Right lung (tissue), 5 donors: ENCODE data around the gene RNF145. TPM values are rescaled to one million over a fixed set of nuclear protein-coding genes. Genes with fewer than 3 reads are reported as not detected.

Source experiments
- DNase-seq, 2 donors: peaks; one replicate each; pipeline ENCODE4 v3.0.0-alpha.2; 2013
- polyA plus RNA-seq, 5 donors: library from polyadenylated mRNA; unstranded; fragments of 120-200 nt; gene quantifications; one replicate each; pipeline versions ENCODE4 v1.2.1 to v1.2.3, GENCODE V29; 2013; ENCODE audit warnings: inconsistent platforms in 1 of 5, low replicate concordance in 1 of 5; ENCODE audit not compliant: insufficient read length in 5 of 5, insufficient read depth in 1 of 5

Gene RNF145
- polyA plus RNA-seq, 5 donors: 107 to 171 (median 133) TPM

DNA sequence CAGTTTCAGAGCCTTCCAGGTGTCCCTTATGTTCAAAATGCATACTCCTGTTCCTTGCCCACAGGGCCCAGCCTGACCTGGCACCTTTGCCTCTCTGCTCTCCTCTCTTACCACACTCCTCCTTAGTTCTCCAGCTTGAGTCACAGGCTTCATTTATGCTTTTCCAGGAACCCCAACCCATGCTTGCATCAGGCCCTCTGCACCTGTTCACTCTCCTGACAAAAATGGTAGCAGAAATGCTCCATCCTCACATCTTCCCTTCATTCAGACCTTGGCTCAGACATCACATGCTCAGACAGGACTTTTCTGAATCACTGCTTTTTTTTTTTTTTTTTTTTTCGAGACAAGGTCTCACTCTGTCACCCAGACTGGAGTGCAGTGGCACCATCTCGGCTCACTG is 15.1 kb upstream of the RNF145 start:
- DNase-seq: no peak

DNA sequence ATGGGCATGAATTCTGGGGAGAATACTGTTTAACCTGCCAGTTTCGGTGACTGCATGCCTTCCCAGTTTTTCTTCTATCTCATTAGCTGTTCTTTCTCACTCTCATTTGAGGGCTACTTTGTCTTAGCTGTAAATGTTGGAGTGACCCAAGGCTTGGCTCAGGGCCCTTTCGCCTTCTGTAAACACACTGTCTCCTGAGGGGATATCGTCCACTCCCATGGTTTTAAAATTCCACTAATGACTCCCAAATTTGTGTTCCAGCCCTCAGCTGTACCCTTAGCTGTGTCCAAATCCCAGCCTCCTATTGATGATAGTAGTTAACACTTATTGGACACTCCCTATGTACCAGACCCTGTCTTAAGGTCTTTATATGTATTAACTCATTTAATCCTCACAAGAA is 14.1 kb upstream of the RNF145 start:
- DNase-seq: no peak

DNA sequence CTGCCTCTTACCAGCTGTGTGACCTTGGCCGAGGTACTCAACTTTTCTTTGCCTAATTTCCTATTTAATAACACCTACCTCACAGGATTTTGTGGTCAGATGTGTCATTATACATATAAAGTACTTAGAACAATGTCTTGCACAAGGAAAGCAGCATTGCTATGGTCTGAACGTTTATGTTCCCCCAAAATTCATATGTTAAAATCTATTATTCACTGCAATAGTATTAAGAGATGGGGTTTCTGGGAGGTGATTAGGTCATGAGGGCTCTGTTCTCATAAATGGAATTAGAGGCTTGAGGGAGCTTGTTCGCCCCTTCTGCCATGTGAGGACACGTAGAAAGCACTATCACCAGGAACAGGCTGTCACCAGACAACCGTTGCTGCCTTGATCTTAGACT is 10.9 kb upstream of the RNF145 start:
- DNase-seq: no peak

DNA sequence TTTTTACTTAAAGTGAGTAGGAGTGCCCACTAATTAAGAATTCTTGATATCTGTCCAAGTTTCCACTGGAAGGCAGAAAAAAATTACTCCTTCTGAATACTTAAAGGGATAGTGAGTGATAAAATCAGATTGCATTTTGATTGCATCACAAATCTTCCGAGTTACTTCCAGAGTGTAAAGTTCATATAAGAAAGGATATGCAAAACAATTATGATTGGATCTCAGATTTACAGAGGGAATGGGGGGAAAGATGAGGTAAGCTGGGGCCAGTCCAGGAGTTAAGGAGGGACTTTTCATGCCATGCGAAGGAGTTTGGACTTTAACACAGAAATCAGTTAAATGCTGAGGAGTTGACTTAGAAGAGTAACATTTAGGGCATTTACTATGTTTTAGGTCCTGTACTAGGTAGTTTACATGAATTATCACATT is 9.3 kb upstream of the RNF145 start:
- DNase-seq: no peak

DNA sequence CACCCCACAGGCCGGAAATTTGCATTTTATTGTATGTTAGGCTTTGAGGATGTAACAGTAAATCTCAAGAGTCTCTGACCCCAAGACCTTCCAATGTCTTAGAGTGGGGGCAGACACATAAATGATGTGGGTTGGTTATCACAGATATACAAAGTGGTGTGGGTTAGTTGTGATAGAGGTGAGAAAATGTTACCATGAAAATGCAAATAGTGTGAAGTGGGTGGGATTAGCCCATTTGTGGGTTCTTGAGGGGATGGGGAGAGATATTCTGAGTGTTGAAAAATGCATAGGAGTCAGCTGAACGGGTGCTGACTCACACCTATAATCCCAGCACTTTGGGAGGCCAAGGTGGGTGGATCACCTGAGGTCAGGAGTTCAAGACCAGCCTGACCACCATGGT is 7.9 kb upstream of the RNF145 start:
- no peak for DNase-seq

DNA sequence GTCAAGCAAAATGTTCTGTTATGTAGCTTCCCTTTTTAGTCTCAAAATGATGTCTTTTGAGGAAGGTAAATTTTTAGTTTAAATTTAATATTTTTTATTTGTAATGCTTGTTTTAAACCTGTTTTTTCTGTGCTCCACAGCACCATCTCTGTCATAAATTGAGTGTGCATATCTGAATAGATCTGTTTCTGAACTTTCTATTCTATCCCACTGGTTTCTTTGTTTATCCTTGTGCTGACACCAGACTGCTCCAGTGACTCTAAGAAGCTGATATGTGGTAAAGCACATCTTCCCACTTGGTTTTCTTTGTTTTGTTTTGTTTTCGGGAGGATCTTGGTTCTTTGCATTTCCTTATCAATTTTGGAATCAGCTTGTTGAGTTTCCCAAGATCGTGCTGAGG is 7.1 kb upstream of the RNF145 start:
- DNase-seq: no peak

DNA sequence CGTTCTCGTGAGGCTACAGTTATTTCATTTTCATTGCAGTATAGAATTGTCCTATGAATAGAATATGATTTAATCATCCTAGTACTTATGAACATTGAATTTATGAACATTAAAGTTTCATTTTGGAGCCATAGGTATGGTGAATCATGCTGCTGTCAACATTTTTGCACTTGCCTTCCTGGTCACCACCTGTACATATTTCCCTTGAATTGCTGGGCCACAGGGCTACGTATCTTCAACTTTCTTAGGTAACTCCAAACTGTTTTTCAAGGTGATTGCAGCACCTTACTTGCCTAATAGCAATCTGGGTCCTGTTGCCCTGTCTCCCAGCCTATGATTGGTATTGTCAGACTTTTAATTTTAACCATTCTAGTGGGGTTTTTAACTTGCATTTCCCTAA is 6.5 kb upstream of the RNF145 start:
- DNase-seq: no peak

DNA sequence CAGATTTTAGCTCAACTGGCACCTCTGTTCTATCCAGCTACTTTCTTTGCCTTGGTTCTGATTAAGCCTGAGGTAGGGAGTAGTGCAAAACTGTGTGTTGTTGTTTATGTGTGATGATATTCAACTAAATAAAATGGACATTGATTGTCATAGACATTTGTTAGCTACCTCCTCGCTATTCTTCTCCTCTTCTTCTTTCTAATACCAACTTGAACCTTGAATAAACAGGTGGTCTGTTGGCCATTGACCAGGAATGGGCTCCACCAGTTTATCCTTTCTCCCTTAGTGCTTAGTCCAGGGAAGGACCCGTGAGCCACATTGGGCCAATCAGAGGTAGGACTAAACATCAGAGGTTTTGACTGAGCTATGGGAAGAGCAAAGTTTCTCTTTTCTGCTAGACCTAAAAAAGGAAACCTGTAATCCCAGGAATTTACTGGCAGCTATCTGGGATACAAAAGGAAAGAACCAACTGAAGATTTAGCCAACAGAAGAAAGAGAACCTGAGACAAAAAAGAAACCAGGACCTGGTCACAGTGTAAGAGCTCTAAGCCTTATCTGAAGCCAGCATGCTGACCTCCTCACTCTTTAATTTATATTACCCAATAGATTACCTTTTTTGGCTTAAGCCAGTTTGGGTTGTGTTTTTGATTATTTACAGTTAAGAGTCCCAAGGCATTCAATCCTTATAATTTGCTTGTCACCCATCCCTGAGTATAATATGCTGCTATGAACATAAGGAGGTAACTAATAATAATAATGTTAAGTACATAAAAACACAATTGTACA is 5.3 kb upstream of the RNF145 start:
- DNase-seq: no peak

DNA sequence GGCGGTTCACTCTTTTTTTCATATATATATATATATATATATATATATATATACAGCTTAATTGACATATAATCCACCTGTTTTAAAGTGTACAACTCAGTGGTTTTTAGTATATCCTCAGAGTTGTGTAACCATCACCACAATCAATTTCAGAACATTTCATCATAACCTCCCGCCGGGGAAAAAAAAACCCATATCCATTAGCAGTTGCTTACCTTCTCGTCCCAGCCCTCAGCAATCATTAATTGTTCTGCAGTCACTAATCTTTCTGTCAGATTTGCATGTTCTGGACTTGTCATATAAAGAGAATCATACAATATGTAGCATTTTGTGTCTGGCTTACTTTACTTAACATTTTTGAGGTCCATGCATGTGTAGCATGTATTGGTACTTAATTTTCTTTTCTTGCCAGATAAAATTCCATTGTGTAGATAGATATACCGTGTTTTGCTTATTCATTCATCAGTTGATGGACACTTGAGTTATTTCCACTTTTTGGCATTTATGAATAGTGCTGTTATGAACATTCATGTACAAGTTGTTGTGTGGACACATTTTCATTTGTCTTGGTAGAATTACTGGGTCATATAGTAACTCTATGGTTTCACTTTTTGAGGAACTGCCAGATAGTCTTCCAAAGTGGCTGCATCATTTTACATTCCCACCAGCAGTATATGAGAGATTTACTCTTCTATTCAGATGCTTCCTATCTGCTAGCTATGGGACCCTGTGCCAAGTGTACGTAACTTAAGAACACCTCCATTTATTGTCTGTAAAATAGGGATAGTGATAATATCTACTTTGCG is 3.5 kb upstream of the RNF145 start:
- DNase-seq: no peak

DNA sequence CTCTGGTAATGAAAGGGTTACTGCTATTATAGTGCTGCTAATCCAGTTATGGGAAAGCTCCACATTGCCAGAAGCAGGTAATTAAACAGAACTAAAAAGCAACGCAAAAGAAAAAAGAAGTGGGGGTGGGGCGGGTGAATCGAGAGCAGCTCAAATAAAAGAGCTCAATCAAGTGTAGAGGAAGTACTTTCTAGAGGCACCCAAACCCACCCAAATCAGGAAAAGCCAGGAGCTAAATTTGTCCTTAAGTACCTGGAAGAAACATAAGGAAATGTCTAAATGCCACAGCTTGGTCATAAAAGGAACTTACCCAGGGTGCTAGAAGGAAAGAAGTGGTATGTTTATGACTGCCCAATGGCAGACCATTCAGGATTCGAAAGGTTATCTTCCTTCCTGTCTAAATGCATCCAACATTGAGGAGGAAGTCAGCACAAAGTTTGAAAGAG is 2.4 kb upstream of the RNF145 start:
- peak; percentile 31 to 36 for DNase-seq

DNA sequence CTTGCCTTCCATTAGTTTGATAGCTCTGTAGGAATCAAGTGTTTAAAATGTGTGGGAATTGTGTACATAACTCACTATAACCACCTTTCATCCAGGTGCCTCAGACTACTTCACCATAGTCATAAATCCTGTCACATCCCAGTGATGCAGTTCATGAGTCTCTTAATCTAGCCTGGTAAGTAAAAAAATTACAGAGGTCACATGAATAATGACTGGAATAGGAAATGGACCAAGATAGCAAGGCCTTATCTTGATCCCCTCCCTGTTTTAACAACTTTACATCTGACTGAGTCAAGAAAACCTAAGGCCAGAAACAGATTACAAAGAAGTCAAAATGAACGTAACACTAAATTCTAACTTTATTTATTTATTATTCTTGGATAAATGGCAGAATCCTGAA is 1.5 kb upstream of the RNF145 start:
- no peak for DNase-seq

DNA sequence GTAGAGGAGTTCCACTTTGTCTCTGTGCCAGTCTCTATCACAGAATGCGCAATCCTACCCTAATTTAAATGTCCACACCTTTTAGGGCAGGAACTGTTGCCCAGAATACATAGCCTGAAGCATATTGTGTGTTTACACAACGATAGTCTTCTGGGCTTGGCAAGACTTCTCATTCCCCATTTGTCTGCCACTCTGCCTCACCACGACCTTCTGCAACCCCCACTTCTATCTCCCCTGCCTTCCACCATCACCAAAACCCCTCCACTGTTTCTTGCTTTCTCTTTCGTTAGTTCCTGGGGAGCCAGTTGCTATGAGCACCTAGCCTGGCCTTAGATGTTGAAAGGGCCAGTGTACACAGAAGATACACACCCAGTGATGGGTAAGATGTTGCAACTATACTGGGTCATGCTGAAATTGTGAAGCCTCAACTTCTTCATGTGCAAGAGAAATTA is 883 bp upstream of the RNF145 start:
- no peak for DNase-seq

DNA sequence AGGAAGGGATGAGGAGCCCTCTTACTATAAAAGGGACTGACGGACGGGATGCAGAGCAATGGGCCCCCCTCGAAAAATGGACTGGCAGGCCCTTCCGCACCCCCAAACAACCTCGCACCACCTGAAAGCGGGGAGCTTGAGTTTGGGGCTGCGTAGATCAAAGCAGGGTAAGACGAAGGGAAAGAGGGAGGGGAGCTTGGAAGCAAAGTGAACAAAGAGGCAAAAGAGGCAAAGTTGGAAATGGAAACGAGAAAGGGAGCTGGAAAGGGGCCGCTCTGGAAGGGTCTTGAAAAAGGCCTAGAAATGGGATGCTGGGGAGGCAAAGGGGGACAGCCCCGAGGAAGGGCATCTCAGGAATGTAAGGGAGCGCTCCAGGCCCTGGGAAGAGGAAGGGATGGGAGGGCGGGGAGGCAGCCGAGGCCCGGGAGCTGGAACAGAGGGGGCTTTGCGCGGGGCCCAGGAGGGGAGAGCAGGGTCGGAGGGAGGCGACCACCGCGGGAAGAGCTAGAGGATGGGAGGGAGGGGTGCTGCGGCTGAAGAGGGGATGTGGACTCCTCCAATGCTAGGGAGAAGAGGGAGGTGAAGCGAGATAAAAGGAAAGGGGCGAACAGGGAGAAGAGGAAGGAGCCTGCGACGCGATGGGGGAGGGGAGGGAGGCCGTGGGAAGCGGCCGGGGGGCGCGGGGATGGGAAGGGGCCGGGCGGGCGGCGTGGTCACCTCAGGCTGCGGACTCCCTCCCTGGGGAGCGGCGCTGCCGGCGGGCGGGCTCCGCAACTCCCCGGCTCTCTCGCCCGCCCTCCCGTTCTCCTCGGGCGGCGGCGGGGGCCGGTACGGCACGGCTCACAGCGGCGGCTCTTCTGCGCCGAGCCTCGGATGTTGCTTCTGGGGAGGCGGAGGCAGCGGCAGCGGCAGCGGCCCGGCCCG is 577 bp downstream of the RNF145 start:
- DNase-seq: peak; percentile 52 to 55

DNA sequence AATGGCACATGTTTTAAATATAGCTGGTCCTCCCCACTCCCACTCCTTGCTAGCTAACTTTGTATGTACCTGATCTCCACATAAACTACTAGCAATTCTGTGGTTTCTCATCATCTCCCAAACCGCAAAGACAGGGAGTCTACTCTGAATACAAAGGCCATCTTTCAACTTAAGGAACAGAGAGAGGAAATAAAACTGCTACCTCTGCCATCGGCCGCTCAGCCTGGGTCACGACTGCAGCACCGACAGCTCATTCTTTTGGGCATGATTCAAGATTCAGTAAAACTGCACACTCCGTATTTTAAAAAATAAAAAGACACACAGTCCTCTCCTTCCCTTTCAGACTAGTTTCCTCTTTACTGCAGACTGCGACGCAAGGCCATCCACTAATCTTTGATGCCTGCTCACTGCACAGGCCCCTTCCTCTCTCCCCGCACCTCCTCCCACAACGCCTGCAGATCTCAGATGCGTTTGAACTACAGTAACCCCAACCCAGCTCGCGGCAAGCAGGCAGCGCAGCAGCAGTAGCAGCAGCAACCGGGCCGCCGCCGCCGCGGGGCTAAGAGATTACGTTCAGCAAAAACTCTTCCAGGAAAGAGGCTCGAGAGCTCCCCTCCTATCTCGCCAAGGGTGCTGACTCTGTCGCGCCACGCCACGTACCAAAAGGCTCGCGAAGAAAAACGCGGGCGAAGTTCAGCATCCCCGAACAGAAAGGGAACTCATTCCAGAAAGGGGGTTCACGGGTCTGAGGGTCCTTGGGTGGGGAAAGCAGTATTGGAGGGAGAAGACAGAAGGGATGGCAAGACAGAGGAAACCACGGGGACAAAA is 1.5 kb downstream of the RNF145 start:
- peak; percentile 78 to 82 for DNase-seq

DNA sequence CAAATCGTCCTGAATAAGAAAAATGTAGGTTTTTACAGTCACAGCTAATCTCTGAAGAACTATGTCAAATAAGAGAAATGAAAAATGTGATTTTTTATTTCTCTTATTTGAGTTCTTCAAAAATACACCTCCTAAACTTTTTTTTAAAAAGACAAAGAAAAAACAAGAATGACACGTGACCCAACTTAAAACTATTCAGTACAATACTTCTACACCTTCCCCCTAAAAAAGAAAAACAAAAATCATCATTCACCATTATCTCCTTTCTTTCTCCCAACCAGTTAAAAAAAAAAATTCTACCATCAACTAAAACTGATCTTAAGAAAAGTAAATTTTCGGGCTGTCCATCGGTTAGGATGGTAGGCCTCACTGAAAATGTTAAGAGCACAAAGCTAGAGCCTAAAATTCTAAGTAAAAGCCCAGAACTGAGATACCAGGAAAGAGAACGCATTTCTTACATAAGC is 2.1 kb downstream of the RNF145 start:
- DNase-seq: no peak

DNA sequence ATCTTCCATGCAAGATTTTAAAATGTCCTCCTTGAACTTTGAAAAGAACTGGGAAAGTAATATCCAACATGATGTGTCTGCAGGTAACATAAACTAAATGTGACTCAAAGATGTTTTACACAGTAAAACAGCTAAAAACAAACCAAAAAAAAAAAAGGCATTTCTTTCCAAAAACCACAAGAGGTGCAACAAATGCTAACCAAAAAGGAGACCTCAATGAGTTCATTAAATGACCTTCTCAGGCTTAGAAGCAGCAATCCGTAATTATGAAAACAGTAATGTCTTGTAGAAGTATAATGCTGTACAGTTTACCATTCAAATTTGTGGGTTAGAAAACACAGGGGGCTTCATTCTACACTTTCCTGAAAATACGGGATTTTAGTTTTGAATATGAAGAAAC is 2.5 kb downstream of the RNF145 start:
- DNase-seq: no peak

DNA sequence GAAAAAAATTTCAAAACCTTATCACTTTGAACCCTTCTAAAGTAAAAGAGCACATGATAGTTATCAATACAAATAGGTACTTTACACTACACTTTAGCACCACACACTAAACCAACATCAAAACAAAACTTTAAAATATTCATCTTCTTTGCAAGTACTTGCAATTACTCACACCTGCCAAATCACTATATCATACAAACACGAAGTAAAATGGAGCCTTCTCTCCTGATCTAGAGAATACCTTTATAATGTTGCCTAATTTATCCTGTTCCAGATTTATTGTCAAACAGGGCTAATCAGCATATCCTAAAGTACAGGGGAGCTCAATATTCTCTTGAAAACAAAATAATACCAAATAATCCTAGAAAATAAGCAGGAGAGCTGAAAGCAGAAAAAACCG is 3.0 kb downstream of the RNF145 start:
- no peak for DNase-seq

DNA sequence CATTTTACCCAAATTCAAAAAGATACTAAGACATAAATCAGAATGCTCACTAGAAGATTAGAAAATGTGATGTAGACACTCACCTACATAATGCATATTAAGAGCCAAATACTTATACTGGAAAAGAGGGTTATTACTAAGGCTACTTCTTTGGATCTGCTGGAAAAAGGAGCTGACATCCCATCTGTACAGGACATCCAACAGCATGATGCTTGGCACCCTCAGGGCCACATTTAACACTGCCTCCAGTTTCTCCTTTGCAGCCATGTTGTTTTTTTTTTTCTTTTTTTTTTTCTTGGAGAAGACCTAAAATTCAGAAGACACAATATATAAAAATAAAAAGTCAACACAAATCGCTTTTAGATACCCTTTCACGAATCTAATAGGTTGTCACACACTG is 6.0 kb downstream of the RNF145 start:
- DNase-seq: no peak

DNA sequence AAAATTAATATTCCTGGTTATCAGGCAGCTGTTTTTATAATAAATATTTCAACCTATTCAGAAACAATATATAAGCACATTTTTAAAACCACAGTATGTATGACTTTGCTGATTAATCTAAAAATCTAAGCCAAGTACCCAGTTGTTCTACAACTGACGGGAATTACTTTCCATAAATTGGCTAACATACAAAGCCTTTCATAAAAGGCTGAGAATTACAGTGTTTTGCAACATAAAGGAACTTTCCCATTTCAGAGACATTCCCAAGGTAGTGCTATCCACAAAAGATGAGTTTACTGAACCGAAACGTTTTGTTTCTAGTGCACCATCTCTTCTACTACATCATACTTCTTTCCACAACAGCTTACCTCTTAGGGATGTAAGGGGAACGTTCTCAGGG is 7.2 kb downstream of the RNF145 start:
- no peak for DNase-seq

DNA sequence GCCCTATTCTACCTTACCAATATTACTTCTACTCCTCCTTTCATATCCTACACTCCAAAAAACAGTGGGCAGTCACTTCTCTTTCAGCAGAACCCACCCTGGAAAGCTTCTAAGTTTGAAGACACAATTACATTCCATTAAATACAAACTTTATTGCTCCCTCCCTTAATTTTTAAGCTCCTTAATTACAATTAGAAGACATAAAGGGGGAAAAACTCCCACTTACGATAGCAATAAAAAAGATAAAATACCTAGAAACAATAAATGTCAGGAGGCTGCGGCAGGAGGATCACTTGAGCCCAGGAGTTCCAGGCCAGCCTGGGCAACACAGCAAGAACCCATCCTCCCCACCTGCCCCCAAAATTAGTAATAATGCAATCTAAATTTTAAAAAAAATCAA is 9.6 kb downstream of the RNF145 start:
- DNase-seq: no peak

DNA sequence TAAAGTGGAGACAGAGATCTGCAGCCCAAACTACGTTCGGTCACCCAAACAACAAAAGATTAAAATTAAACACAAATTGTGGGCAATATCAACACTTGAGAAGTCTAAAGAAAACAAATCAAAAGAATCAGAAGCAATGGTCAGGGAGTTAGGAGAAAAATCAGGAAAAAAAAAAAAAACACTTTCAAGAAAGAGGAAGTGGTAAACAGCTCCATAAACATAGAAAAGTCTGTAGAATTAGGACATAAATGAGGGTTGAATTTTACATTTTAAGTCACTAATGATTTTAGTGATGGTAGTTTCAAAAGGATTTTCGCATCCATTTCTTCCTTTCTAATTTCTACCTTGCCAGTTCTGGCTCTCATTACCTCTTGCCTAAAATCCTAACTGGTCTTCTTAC is 10.1 kb downstream of the RNF145 start:
- DNase-seq: no peak
